ENCODE measurements around the gene ZNF579.

ZNF579 gene

DNA sequence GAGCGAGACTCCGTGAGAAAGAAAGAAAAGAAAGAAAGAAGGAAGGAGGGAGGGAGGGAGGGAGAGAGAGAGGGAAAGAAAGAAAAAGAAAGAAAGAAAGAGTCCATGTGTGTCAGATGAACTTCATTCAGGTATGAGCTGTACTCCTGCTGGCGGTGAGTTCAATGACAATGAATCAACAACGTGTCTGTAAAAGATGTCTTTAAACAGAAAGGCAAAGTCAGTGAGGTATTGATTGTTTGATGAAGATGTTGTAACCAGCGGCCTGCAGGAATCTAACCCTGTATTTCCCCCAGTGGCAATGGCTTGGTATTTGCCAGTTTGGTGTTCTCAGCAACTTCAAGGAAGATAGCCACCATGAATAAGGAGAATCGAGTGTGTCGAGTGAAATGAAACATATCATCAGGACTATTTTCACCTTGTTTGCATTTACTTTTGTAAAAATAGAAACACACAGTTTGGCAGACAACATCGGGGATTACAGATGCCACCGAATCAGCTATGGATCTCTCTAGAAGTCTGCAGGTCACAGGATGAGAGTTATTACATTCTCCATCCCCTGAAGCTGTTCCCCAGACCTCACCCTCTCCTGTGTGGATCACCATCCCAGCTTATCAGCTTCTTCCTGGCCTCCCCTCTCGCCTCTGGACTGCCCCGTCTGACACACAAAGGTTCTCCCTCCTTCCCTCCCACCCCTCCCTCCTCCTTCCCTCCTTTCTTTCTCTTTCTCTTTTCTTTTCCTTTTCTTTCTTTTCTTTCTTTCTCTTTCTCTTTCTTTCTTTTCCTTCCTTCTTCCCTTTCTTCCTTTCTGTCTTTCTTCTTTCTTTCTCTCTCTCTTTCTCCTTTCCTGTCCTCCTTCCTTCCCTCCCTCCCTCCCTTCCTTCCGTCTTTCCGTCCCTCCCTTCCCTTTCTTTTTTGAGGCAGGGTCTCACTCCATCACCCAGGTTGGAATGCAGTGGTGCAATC, 27.1 kb downstream of the ZNF579 start:
- Histone ChIP-seq H3K4me3 (ENCODE audit: low read depth in 1 of 2, low read length in 1 of 2) (no peak overlapping the region), H3K27ac (no peak overlapping the region)

DNA sequence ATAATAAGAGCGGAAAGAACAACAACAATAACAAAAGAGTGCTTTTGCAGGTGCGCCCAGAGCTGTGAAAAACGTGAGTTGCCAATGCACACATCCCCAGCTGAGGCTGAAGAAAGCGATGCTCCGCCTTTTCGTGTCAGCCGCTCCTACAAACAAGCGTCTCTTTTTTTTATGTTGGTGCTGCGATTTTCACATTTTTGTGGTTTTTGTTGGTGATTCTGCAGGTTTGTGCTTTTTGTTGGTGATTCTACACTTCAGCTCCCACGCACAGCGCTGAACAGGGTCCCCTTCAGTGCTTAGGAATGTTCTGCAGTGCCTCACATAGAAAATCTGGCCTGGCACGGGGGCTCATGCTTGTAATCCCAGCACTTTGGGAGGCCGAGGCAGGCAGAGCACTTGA, 28.0 kb downstream of the ZNF579 start:
- H3K27me3 ChIP-seq = peaks cover 23% of the 10 kb centered on the region
- H3K36me3 ChIP-seq = no peaks in the 10 kb centered on the region
- H3K4me1 ChIP-seq (ENCODE audit: control insufficient read depth in 1 of 2, insufficient read depth in 1 of 2, low read depth in 1 of 2, low read length in 1 of 2) = no peaks in the 10 kb centered on the region
- no peak overlapping the region for H3K4me3 ChIP-seq (ENCODE audit: low read depth in 1 of 2, low read length in 1 of 2)
- no peak for TF ChIP-seq CTCF (IDR thresholded peaks at IDR 0.05)
- no peaks in the 10 kb centered on the region for H3K9me3 ChIP-seq
- no peak overlapping the region for H3K27ac ChIP-seq

More for the DNA sequence above, 27.1 kb downstream of the ZNF579 start:
- Histone ChIP-seq H3K36me3 (no peaks in the 10 kb centered on the region), H3K27me3 (peaks cover 14% of the 10 kb centered on the region), H3K9me3 (no peaks in the 10 kb centered on the region), H3K4me1 (ENCODE audit: control insufficient read depth in 1 of 2, insufficient read depth in 1 of 2, low read depth in 1 of 2, low read length in 1 of 2) (no peaks in the 10 kb centered on the region)
- no peak for TF ChIP-seq CTCF (IDR thresholded peaks at IDR 0.05)

GRCh38 chr19:55552206-55552605, 28.4 kb downstream of the ZNF579 start:
- H3K4me1 ChIP-seq (ENCODE audit: control insufficient read depth in 1 of 2, insufficient read depth in 1 of 2, low read depth in 1 of 2, low read length in 1 of 2) = no peaks in the 10 kb centered on the region
- peaks cover 27% of the 10 kb centered on the region for H3K27me3 ChIP-seq
- H3K36me3 ChIP-seq = no peaks in the 10 kb centered on the region
- H3K4me3 ChIP-seq (ENCODE audit: low read depth in 1 of 2, low read length in 1 of 2) = no peak overlapping the region
- no peak for TF ChIP-seq CTCF (IDR thresholded peaks at IDR 0.05)
- no peak overlapping the region for H3K27ac ChIP-seq
- H3K9me3 ChIP-seq = no peaks in the 10 kb centered on the region

DNA sequence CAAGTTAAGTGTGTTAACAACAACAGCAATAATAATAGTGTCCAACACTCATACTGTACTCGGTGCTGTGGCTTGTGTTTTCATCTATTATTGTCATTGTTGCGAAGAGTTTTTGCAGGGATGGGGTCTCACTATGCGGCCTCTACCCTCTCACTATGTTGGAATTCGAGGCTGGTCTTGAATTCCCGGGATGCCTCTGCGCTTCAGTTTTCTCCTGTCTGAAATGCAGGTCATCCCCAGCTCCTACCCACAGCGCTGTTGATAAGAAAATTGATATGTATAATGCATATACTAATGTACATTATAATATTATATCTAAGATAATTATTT, 30.4 kb downstream of the ZNF579 start:
- no peak for TF ChIP-seq CTCF (IDR thresholded peaks at IDR 0.05)
- no peaks in the 10 kb centered on the region for H3K36me3 ChIP-seq
- H3K27ac ChIP-seq = no peak overlapping the region
- H3K27me3 ChIP-seq = peaks cover 40% of the 10 kb centered on the region
- no peaks in the 10 kb centered on the region for H3K4me1 ChIP-seq (ENCODE audit: control insufficient read depth in 1 of 2, insufficient read depth in 1 of 2, low read depth in 1 of 2, low read length in 1 of 2)
- H3K4me3 ChIP-seq (ENCODE audit: low read depth in 1 of 2, low read length in 1 of 2) = no peak overlapping the region
- no peaks in the 10 kb centered on the region for H3K9me3 ChIP-seq

DNA sequence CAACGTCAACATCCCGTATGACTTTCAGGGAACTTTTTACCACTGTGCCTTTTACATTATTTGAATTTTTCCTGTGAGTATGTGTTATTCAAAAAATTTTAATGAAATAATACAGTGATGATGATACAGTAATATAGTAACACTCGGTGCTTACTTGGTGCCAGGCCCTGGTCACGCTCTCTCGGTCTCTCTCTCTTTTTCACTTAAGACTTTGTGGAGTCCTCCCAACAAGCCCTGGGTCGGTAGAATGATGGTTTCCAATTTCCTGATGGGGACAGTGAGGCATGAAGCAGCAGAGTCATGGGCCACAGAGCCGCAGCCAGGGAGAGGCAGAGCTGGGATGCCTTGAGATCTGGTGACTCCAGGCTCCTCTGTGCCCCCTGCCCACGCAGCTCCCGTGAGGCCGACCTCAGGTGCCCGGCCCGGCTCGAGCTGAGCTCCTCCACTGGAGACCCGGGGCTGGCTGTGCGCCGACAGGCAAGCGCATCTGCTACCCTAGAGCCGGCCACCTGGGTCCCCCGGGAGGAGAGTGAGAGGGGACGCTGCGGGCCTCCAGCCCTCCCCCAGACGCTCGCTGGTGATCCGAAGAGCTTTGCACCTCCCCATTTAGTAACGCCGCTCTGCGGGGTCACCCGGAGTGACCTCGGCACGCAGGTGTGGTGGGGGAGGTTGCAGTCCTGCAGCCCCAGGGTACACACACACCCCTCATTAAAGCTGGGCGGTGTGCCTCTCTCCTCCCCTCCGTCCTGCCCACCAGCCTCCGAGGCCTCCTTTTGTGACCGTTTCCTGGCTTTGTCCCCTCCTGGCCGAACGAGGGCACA, 30.9 kb downstream of the ZNF579 start:
- no peak overlapping the region for H3K4me3 ChIP-seq (ENCODE audit: low read depth in 1 of 2, low read length in 1 of 2)
- peaks cover 40% of the 10 kb centered on the region for H3K27me3 ChIP-seq
- no peaks in the 10 kb centered on the region for H3K36me3 ChIP-seq
- no peaks in the 10 kb centered on the region for H3K9me3 ChIP-seq
- no peak overlapping the region for H3K27ac ChIP-seq
- H3K4me1 ChIP-seq (ENCODE audit: control insufficient read depth in 1 of 2, insufficient read depth in 1 of 2, low read depth in 1 of 2, low read length in 1 of 2) = no peaks in the 10 kb centered on the region
- TF ChIP-seq CTCF (IDR thresholded peaks at IDR 0.05) = no peak
